GM21737 (cell line): ENCODE measurements around the gene LRMDA.

Experiments used
- ATAC-seq: cut with Tn5 transposase; IDR thresholded peaks from one replicate; pipeline ENCODE4 v1.9.1; 2021; ENCODE audit warnings: mild to moderate bottlenecking, moderate library complexity; ENCODE audit not compliant: unreplicated experiment

LRMDA gene

DNA sequence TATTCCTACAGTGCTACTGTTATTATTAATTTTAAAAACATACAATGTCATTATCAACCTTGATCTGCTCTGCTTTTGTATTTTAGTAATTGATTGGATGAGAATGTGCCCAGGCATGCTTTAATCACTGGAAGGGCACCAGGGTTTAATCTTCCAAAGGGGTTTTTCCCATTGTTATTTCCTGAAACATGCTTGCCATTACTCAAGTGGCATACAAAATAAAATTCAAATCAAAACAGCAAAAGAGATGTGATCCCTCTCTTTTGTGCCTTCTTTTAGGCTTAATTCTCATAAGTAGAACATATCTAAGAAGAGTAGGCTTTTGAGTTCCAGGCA, 963.3 kb downstream of the LRMDA start:
- no peak for ATAC-seq

DNA sequence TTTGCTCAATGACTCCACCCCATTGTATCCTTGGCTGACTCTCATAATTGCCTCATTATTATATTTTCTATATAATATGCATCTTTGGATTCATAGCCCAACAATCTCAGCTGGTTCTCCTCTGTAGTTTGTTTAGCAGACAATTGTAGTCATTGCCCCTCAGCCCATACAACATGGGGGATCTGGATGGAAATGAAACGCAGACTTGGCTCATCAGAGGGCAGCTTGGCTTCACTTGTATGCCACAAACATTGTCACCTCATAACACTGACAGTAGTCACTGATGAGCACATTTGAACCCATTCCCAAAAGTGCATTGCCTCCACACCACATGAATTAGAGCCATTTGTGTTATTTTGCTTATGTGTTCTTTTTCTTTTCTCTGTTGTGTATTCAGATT, 963.8 kb downstream of the LRMDA start:
- ATAC-seq, result no peak

DNA sequence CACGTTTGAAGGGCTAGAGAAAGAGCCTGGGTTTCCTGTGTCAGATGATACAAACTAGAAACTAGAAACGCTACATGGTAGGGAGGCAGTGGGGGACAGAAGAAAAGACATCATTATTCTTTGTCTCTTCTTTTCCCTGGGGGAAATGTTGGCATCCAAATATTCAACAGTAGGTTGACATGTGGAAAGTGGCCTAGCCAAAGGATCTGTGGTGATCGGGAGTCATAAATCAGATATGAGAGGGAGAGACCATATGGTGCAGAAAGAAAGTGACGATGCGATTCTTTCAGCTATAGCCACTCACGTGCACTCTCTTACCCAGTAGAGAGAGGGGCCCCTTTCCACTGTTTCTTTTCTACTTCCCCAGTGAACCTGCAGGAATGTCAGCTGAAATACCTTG, 964.7 kb downstream of the LRMDA start:
- ATAC-seq, result no peak

DNA sequence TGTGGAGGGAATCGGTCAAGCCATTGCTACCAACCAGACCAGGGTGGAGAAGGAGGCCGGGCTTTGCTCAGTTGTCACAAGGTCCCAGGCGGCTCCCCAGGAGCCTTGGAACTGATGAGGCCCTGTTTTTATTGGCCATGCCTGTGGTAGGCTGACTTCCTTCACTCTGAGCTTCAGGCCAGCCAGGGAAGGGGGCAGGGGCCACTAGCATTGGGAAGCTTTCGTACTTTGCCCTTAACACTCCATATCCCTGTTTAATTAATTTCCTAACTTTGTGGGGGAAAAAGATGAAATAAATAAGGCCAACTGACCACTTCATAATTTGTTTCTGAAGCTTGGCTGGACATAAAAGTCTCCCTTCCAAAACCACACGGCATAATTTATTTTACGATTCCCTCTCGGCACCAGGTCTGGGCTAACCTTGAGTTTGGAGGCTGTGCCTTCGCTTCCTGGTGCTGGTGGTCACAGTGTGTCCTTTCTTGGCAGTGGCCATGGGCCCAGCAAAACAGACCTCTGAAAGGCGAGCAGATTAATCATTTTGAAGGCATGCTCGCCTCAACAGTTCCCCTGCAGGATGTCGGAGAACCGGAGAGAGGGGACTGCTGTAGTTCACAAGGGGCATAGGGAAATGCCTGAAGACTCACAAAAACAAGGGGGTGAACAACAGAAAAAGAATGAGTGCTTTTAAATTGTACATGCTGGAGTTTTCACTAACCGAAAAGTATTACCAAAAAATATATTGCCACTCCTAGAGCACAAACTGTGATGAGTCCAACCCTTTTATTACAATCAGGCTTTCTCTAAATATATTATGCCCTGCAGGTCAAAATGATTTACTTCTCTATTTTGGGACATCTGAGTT, 966.0 kb downstream of the LRMDA start:
- no peak for ATAC-seq

DNA sequence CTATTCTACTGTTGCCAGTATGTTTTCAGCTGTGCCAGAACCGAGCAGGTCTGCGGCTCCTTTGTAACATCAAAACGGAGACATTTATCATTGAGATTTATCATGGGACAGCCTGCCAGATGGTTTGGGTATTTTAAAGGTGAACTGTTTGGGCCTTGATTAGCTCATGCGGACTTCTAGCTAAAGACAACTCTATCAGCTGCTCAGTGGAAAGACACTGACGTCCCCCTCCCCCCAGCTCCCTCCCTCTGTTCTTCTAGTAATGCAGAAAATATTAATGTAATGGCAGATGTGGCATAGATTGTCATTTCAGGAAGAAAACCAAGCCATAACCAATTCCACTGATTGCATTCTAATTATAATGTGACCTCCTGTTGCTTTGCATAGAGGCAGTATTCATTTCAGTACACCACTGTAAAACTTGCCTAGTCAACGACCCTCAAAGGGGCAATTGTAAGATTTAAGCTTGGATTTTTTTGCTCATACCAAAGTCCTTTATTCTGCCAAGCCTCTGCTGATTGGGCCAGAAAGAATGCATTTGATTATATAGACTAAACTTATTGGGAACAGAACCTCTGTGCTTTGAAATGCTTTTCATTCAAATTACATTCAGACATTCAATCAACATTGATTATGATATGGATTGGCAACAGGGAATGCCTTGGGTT, 966.8 kb downstream of the LRMDA start:
- no peak for ATAC-seq

DNA sequence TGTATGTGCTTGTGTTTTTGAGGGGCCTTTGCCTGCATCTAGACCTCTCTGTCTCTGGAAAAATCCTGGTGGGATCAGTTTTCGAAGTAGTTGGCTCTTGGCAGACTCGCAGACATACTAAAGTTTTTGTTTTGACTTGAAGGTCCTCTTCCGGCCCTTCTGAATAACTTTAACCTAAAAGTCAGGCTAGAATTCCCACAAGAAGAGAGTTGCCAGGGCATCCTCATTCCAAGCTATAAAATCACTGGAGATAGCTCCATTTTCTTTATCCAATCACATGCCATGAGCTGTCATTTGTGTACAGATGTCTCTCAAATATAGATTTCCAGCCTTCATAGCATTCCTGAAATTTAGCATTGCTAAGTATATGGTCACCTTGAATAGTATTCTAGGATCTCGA, 967.8 kb downstream of the LRMDA start:
- ATAC-seq, result no peak

DNA sequence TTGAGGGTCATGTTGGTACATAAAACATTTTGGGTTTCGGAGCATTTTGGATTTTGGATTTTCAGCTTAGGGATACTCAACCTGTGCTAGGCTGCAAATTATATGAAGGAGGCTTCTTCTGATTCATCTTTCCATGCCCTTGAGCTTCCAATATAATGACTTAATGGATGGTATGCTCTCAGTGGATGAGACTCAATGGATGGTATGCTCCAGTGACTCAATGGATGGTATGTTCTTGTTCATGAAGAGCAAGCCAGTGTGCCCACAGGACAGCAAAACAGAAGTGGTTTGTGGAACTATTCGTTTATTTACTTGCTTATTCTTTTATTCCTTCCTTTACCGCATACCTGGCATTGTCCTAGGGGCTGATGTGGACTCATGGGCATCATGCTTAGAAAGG, 969.6 kb downstream of the LRMDA start:
- no peak for ATAC-seq

DNA sequence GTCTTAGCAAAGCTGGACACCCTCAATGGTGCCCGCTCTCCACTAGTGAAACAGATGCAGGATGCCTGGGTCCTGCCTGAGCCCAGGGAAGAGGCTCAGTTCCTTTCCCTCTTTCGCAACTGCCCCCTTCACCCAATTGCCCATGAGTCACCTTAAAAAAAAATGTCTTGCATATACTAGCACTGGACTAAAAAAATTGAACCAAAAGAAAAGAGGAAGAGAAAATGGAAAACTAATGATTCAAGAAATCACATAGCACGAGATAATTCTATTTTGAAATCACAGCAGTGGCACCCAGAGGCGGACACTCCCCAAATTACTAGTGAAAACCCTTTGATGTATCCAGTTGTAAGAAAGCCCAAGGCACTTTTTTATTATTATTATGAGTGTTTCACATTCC, 972.5 kb downstream of the LRMDA start:
- no peak for ATAC-seq

DNA sequence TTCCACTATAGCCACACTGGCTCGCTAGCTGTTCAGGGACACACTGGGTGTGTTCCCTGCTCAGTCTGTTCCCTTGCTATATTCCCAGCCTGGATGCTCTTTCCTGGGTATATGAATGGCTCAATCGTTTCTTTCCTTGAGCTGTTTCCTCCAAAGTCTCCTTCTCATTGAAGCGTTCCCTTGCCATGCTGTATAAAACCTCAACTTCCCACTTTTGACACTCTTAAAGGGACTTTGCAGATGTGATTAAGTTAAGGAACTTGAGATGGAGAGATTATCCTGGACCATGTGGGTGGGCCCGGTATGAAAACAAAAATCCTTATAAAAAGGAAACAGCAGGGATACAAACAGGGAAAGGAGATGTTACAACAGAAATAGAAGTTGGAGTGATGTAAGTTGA, 973.1 kb downstream of the LRMDA start:
- ATAC-seq, result no peak

DNA sequence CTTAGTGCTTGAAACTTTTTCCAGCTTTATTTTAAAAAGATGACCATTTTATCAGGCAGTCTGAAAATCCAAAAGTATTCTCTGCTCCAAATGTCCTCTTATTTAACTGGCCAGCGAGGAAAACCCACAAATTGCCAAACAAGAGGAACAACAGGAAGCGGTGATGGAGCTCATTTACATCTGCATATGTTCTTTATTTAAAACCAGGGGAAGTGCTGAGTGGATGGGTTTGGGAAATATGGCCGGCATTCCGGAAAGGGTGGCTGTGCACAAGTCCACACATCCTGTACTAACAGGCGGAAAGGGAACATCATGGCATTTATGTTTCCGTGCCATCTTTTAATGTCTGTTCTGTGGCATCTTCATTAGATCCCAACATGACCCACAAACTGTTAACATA, 974.5 kb downstream of the LRMDA start:
- no peak for ATAC-seq

DNA sequence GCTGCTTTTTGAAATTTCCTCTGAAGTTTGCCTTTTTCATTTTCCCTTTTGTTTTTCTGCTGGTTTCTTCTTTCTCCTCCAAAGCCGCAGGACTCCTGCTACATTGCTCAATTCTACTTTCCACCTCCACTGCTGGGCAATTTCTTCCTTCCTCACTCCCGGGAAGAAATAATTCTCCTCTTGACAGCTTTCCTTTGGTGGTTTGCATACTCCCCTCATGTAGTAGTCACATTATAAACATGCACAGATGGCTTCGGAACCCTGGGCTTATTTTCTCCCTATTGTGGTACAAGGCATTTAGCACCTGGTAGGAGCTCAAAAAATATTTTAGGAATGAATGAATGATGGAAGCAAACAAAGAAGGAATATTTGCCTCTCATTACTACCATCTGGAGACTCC, 977.2 kb downstream of the LRMDA start:
- no peak for ATAC-seq

DNA sequence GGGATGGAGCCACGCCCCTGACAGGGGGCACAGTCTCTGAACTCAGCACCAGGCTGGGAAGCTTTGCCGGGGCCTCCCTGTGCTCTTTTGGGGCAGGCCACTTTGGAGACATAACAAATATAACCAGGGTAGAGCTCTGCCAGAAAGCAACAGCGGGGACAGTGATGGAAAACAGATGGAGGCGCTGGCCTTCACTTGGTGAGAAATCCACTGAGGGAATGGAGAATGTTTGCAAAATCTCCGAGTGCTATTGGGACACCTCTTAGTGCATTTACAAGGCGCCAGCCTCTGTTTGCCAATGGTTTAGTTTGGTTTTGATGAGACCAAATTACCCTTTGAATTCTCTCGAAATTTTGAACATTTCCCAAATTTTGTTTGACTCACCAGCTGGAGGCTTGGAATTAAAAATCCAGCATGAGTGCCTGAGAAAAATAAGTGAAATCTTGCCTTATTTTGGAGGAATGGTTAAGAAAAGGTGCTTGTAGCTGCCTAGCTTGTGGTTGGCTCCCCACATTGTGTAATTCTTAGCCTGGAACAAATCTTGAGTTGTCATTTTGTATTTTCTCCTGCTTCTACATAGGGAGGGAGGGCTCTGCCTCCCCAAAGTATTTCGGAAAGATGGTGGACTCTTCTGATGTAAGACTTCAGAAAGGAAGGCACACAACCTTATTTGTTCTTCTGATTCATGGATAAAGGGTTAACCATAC, 980.5 kb downstream of the LRMDA start:
- ATAC-seq, result no peak

DNA sequence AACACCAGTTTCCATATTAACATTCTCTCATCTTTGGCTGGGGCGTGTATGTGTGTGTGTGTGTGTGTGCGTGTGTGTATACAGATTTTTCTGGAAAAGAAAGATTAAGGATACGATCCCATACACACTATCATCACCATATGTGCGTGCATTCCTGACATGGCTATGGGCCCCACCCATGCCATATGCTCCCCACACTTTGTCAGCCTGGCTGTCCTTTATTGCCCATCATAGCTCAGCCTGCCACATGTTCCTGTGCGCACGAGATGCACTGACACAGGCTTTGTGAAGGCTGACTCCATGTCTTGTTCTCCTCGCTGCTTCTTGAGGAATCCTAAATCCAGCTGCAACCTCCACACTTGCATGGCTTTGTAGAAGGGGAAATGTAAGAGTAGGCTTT, 984.1 kb downstream of the LRMDA start:
- no peak for ATAC-seq

DNA sequence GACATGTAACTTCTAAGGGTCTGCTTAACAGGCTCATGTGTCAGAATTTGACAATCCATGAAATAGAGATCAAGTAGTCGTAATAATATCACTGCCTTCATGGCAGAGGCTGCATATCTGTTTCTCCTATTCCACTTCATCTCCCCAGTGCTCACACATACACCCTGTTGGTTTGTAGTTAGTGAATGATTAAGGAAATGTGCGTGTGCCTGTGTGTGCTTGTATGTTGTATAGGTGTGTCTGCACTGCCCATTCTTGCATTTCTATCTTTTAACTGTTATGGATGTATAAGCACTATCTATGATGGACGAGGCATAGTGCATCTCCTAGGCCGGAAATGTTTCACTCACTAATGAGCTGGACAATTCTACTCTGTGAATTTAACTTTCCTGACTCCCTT, 985.2 kb downstream of the LRMDA start:
- ATAC-seq, result no peak

DNA sequence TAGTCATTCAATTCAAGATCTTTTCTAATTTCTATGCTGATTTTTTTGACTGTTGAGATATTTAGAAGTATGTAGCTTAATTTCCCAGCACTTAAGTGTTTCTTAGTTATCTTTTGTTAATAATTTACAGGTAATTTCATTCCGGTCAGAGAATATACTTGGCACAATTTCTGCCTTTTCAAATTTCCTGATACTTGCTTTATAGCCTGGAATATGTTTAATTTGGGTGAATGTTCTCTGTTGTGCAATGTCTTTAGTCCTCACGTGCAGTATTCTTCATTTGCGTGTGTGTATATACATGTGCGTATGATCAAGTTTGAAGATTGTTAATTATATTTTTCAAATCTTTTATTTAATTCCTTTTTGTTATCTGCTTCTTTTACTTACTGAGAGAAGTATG, 989.3 kb downstream of the LRMDA start:
- no peak for ATAC-seq

DNA sequence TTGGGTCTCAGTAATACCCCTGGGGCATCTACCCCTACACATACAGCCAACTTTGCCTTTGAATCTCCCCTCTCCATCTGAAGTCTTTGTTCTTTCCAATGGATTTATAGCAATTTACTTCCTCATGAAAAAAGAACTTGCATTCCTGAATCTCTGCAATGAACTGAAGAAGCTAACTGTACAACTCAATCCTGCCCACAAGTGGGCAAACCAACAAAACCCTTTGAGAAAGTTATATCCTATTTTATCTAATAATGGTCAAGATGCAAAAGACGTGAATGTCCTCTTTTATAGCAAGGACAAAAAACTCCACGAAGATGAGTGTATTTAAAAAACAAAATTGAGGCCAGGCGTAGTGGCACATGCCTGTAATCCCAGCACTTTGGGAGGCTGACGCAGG, 991.3 kb downstream of the LRMDA start:
- no peak for ATAC-seq

DNA sequence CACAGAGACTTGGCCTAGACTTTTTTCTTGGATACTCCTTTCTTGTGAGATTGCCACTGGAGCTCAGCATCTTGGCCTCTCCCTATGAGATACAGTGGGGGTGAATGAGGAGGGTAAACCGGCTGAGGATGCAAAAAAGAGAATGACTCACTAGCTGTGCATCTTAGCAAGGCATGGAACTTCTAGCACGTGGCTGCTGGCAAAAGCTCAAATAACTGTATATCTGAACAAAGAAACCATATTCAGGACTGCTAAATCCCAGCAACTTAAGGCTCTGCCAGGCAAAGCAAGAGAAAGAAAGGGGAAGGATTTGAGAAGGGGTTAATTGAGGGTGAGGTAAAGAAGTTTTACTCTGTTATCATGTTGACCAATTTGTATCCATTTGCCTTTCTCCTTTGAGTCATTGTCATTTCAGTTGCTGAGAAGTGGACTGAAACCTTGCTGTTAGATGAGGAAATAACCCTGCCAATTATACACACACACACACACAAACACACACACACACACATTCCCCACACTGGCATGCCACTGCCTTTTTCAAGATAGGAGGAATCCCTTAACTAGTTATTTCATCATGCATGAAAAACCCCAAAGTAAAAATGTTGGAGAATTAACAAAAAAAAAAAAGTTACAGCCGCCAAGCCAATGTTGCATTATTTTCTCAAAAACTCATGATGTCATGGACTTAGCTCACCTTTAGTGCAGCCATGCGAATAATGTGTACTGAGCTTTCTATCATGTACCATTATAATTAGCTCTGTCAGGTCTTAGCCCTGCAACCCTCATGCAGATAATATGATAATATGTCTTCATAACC, 997.3 kb downstream of the LRMDA start:
- ATAC-seq, result no peak

DNA sequence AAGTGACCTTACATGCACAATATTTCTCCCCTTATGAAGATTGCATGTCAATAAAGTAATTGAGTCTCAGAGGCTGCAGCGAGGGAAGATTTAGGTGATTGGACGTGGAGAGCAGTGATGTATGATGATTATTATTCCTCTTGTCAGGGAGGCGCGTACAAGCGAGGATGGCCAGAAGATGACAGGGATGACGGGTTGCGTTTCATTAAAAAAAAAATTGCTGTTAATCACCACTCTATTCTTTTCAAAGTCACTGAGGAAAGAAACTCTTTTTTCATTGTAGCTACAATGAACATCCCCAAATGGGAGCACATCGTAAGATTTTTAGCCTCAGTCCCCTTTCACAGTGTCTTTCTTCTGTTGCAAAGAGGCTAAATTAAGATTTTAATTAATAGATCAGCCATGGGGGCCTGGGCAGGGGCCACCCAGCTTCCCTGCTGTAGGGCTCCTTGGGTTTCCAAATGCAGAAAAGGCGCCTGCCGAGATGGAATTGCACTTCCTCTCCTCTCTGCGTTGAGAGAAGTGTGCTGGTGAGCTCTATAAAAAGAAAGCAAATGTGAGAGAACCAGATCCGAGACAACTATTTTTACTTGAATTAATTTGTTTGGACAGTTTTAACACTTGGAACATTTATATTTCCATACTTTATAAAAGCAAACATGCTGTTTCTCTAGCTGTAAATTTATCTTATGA, 998.1 kb downstream of the LRMDA start:
- no peak for ATAC-seq

DNA sequence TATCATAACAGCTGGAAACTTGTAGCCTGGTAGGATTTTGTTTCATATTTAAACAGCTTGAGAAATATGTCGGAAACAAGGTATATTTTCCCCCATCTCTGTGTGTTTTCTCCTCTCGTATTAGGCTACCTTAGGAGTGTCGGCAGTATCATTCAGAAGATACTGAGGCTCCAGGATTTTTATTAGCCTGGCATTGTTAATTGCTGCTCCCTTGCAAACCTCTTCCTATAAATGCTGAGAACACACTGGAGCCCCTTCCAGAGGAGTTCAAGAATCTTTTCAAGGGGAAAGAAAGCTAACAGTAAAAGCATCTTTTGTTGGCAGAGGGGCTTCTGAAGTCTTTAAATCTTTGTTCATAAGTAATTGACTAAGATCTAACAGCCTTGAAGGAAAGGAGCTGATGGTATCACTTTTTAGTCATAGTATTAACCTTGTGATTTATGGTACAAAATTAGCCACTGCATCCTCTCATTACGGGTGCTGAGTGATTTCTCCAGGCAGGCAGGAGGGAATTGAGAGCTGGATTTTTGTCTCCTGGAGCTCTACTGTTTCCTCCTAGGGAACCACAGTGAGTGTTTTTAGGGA, 998.7 kb downstream of the LRMDA start:
- ATAC-seq, result no peak
